ENCODE data around the gene CTXN2.

The CTXN2 gene

GRCh38 chr15:48191574-48192225, at the start of gene CTXN2:
CTXN2 (plus strand) TSS chr15:48191665; CDS start chr15:48201301, 9,636 bp downstream.
- peak; percentile 69 for DNase-seq

- DNase-seq: no peak
Measured at GRCh38 chr15:48143856-48144255, 47.6 kb upstream of the CTXN2 start.

GRCh38 chr15:48144889-48145288, 46.6 kb upstream of the CTXN2 start:
- no peak for DNase-seq

- DNase-seq: no peak
Measured at GRCh38 chr15:48145923-48146322, 45.5 kb upstream of the CTXN2 start.

- DNase-seq: no peak
Measured at GRCh38 chr15:48147358-48147757, 44.1 kb upstream of the CTXN2 start.

GRCh38 chr15:48149858-48150257, 41.6 kb upstream of the CTXN2 start:
- DNase-seq: no peak

GRCh38 chr15:48153526-48153925, 37.9 kb upstream of the CTXN2 start:
- DNase-seq: no peak

GRCh38 chr15:48168616-48169015, 22.8 kb upstream of the CTXN2 start:
- DNase-seq: no peak

- DNase-seq: no peak
Measured at GRCh38 chr15:48170981-48171380, 20.5 kb upstream of the CTXN2 start.

GRCh38 chr15:48175126-48175525, 16.3 kb upstream of the CTXN2 start:
- DNase-seq: no peak

GRCh38 chr15:48176112-48176511, 15.4 kb upstream of the CTXN2 start:
- DNase-seq: no peak

- DNase-seq: no peak
Measured at GRCh38 chr15:48176957-48177356, 14.5 kb upstream of the CTXN2 start.

GRCh38 chr15:48177383-48177765, 14.1 kb upstream of the CTXN2 start:
- no peak for DNase-seq

- DNase-seq: peak; percentile 42
Measured at GRCh38 chr15:48177766-48178647, 13.5 kb upstream of the CTXN2 start, which contains the start of gene MYEF2. MYEF2 (minus strand) TSS chr15:48178295; CDS start chr15:48178237, 58 bp downstream.

GRCh38 chr15:48178648-48178931, 12.9 kb upstream of the CTXN2 start:
- DNase-seq: no peak

- DNase-seq: no peak
Measured at GRCh38 chr15:48182749-48183148, 8.7 kb upstream of the CTXN2 start.

- DNase-seq: no peak
Measured at GRCh38 chr15:48185529-48185928, 5.9 kb upstream of the CTXN2 start.

- DNase-seq: no peak
Measured at GRCh38 chr15:48186271-48186670, 5.2 kb upstream of the CTXN2 start.

- DNase-seq: no peak
Measured at GRCh38 chr15:48190932-48191573, 412 bp upstream of the CTXN2 start.

GRCh38 chr15:48202068-48202467, 10.6 kb downstream of the CTXN2 start:
- no peak for DNase-seq

- no peak for DNase-seq
Measured at GRCh38 chr15:48205981-48206380, 14.5 kb downstream of the CTXN2 start, which contains the start of gene SLC12A1. SLC12A1 (plus strand) TSS chr15:48206302; CDS start chr15:48207720, 1,418 bp downstream.

GRCh38 chr15:48221261-48221660, 29.8 kb downstream of the CTXN2 start:
- no peak for DNase-seq

GRCh38 chr15:48221885-48222284, 30.4 kb downstream of the CTXN2 start:
- DNase-seq: no peak

- DNase-seq: no peak
Measured at GRCh38 chr15:48222627-48223026, 31.2 kb downstream of the CTXN2 start.
